Panc1 (cell line): Measurements from ENCODE around the gene FXR1. TPM values are rescaled to one million over a fixed set of nuclear protein-coding genes. Genes with fewer than 3 reads are reported as not detected.

Experiments used
- ATAC-seq: fragments of 200-7000 bp; cut with Tn5 transposase; 2 replicates; pipeline ENCODE4 v1.9.1; 2020; ENCODE audit warnings: mild to moderate bottlenecking, moderate library complexity
- BruUV-seq: library from RNA; stranded (reverse); fragments of 400-500 nt; replicated peaks from 2 replicates; lab custom pipeline; 2021; lab: Mats Ljungman, UMichigan
- CTCF ChIA-PET: fragments of 300-600 bp; sonication (Branson Sonifier 250); formaldehyde crosslinking; loops from one replicate; lab custom pipeline; 2022; ENCODE audit warnings: antibody characterized with exemption; lab: Charles Lee
- POLR2A ChIA-PET: fragments of 300-600 bp; sonication (Branson Sonifier 250); formaldehyde crosslinking; loops from one replicate; lab custom pipeline; 2022; ENCODE audit warnings: antibody characterized with exemption; lab: Charles Lee
- DNase-seq: peaks from one replicate; pipeline ENCODE4 v3.0.0-alpha.2; 2010; ENCODE audit warnings: low read depth, low spot score
- H3K27ac ChIP-seq: 2 replicates; pipeline ENCODE4 v1.5.1; 2011; ENCODE audit warnings: mild to moderate bottlenecking, low read length, inconsistent platforms
- H3K27me3 ChIP-seq: fragments of 200-500 bp; sonication (Bioruptor generic); 2 replicates; pipeline ENCODE4 v1.6.0; 2014; ENCODE audit warnings: low read length, inconsistent platforms; ENCODE audit not compliant: control insufficient read depth, insufficient read depth
- H3K36me3 ChIP-seq: fragments of 200-500 bp; sonication (Bioruptor generic); 2 replicates; pipeline ENCODE4 v1.5.1; 2014; ENCODE audit warnings: inconsistent platforms, mild to moderate bottlenecking, low read length, moderate library complexity; ENCODE audit not compliant: control insufficient read depth, insufficient read depth
- H3K4me1 ChIP-seq: 2 replicates; pipeline ENCODE4 v1.5.1; 2011; ENCODE audit warnings: inconsistent platforms, mild to moderate bottlenecking, low read length, moderate library complexity; ENCODE audit not compliant: control insufficient read depth, insufficient read depth
- H3K4me3 ChIP-seq, 2 experiments: 2 replicates each; pipeline ENCODE4 v1.5.1; 2011 to 2012; ENCODE audit warnings: low read depth in 2 of 2, low read length in 2 of 2, mild to moderate bottlenecking in 2 of 2, inconsistent platforms in 1 of 2, moderate library complexity in 1 of 2
- H3K9me3 ChIP-seq: fragments of 200-500 bp; sonication (Bioruptor generic); 2 replicates; pipeline ENCODE4 v1.5.1; 2014; ENCODE audit warnings: low read depth, mild to moderate bottlenecking, inconsistent platforms, low read length, moderate library complexity; ENCODE audit not compliant: control insufficient read depth, insufficient read depth
- POLR2AphosphoS5 ChIP-seq: IDR thresholded peaks from 2 replicates; pipeline ENCODE4 v1.6.1; 2012; ENCODE audit warnings: mild to moderate bottlenecking, low read depth, low read length, moderate library complexity
- SIN3A ChIP-seq: IDR thresholded peaks from 2 replicates; pipeline ENCODE4 v1.6.1; 2012; ENCODE audit warnings: low read depth, mild to moderate bottlenecking, low read length, moderate library complexity, borderline replicate concordance; ENCODE audit not compliant: insufficient read depth
- TCF7L2 ChIP-seq: IDR thresholded peaks from 2 replicates; pipeline ENCODE4 v1.6.1; 2011; ENCODE audit warnings: mild to moderate bottlenecking, low read depth, low read length, inconsistent platforms
- in situ Hi-C: cut with HindIII; loops from 2 replicates; pipeline ENCODE4 v1.10.0; 2016; ENCODE audit warnings: low sequenced_read_pairs, low pct_unique_long_range_greater_than_20kb
- intact Hi-C: fragments of 100-400 bp; cut with micrococcal nuclease; formaldehyde crosslinking; loops from one replicate; pipeline ENCODE4 v1.10.0; 2022; ENCODE audit not compliant: unreplicated experiment
- total RNA-seq: library from RNA; stranded (reverse); gene quantifications from one replicate; pipeline ENCODE4 v1.2.1, GENCODE V29; 2021; ENCODE audit not compliant: unreplicated experiment
- TF ChIP-seq, protein P1 (sequence below): fragments of 450-650 bp; IDR thresholded peaks from 2 replicates; pipeline ENCODE4 v1.5.1; 2017; ENCODE audit warnings: mild to moderate bottlenecking
- TF ChIP-seq, protein P2 (sequence below), 2 experiments: IDR thresholded peaks; 2 replicates each; pipeline ENCODE4 v1.6.1; 2011 to 2012; ENCODE audit warnings: low read depth in 2 of 2, control low read depth in 1 of 2, low read length in 1 of 2, mild to moderate bottlenecking in 1 of 2, moderate library complexity in 1 of 2; ENCODE audit not compliant: insufficient read depth in 1 of 2

Gene FXR1
- total RNA-seq, 1 experiment from 2014 or later = 180 TPM

DNA sequence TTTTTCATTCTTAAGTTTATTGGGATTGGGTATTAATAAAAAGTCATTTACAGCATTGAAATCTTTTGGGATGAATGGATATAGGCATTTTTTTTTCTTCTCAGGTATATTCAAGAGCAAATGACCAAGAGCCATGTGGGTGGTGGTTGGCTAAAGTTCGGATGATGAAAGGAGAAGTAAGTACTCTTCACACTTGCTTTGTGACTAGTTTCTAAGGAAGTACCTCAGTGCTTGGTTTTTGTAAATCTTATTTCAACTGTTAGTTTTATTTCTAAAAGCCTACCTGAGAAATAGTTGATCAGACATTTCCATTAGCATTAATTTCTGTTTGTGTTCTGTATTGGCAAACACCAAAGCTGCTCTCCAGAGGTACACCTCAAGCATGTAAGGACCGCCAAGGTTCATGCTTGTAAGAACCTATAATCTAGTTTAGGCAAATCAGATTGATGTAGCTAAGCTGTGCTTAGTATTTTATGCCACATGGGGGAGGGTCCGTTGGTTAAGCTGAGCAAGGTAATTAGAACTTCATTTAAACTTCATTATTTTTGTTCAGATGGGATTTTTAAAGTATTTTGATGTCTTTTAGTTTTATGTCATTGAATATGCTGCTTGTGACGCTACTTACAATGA, 35.4 kb downstream of the FXR1 start:
- BruUV-seq = no TSS peak
- ATAC-seq = no peak
- no peak for DNase-seq
- Histone ChIP-seq H3K27ac (no peak overlapping the region), H3K9me3 (no peaks in the 10 kb centered on the region), H3K4me3 (no peak overlapping the region), H3K27me3 (no peaks in the 10 kb centered on the region), H3K36me3 (peaks cover 42% of the 10 kb centered on the region), H3K4me1 (no peaks in the 10 kb centered on the region)
- TF ChIP-seq POLR2AphosphoS5 (no peak), SIN3A (no peak), TCF7L2 (no peak)
- TF ChIP-seq, protein P1, sequence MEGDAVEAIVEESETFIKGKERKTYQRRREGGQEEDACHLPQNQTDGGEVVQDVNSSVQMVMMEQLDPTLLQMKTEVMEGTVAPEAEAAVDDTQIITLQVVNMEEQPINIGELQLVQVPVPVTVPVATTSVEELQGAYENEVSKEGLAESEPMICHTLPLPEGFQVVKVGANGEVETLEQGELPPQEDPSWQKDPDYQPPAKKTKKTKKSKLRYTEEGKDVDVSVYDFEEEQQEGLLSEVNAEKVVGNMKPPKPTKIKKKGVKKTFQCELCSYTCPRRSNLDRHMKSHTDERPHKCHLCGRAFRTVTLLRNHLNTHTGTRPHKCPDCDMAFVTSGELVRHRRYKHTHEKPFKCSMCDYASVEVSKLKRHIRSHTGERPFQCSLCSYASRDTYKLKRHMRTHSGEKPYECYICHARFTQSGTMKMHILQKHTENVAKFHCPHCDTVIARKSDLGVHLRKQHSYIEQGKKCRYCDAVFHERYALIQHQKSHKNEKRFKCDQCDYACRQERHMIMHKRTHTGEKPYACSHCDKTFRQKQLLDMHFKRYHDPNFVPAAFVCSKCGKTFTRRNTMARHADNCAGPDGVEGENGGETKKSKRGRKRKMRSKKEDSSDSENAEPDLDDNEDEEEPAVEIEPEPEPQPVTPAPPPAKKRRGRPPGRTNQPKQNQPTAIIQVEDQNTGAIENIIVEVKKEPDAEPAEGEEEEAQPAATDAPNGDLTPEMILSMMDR = no peak
- TF ChIP-seq, protein P2, sequence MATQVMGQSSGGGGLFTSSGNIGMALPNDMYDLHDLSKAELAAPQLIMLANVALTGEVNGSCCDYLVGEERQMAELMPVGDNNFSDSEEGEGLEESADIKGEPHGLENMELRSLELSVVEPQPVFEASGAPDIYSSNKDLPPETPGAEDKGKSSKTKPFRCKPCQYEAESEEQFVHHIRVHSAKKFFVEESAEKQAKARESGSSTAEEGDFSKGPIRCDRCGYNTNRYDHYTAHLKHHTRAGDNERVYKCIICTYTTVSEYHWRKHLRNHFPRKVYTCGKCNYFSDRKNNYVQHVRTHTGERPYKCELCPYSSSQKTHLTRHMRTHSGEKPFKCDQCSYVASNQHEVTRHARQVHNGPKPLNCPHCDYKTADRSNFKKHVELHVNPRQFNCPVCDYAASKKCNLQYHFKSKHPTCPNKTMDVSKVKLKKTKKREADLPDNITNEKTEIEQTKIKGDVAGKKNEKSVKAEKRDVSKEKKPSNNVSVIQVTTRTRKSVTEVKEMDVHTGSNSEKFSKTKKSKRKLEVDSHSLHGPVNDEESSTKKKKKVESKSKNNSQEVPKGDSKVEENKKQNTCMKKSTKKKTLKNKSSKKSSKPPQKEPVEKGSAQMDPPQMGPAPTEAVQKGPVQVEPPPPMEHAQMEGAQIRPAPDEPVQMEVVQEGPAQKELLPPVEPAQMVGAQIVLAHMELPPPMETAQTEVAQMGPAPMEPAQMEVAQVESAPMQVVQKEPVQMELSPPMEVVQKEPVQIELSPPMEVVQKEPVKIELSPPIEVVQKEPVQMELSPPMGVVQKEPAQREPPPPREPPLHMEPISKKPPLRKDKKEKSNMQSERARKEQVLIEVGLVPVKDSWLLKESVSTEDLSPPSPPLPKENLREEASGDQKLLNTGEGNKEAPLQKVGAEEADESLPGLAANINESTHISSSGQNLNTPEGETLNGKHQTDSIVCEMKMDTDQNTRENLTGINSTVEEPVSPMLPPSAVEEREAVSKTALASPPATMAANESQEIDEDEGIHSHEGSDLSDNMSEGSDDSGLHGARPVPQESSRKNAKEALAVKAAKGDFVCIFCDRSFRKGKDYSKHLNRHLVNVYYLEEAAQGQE (IDR thresholded peaks at IDR 0.05; ENCODE audit: insufficient read depth in 1 of 2, low read depth in 2 of 2, low read length in 1 of 2) = no peak
- POLR2A ChIA-PET = no interaction called here
- in situ Hi-C loops = no loop called here
- CTCF ChIA-PET = no interaction called here
- intact Hi-C loops = no loop called here

DNA sequence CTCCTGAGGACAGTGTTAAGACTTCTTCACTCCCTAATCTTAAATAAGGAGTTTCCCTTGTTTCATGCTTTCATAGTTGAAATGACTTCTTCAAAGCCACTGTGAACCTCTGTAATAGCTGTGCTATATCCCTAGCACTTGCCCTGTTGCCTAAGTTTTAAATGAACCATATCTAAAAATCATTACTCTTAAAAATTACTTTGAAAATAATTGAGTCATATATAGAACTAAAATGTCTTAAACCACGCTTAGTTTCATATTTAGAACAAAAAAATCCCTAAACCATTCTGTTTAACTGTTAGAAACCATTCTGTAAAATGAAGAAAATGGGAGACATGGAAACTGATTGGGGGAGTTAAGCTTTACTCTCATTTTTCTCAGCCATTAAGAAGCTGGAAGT, 47.2 kb downstream of the FXR1 start:
- ChIA-PET CTCF (no interaction called here), POLR2A (no interaction called here)
- TF ChIP-seq, protein P2 (IDR thresholded peaks at IDR 0.05; ENCODE audit: insufficient read depth in 1 of 2, low read depth in 2 of 2, low read length in 1 of 2) = no peak
- TF ChIP-seq SIN3A (no peak), TCF7L2 (no peak), POLR2AphosphoS5 (no peak)
- TF ChIP-seq, protein P1 = no peak
- ATAC-seq (no peak), DNase-seq (no peak)
- H3K9me3 ChIP-seq = no peaks in the 10 kb centered on the region
- no peak overlapping the region for H3K4me3 ChIP-seq
- in situ Hi-C loops (no loop called here), intact Hi-C loops (no loop called here)
- BruUV-seq = no TSS peak
- no peaks in the 10 kb centered on the region for H3K27me3 ChIP-seq
- H3K36me3 ChIP-seq = peaks cover 67% of the 10 kb centered on the region
- no peaks in the 10 kb centered on the region for H3K4me1 ChIP-seq
- no peak overlapping the region for H3K27ac ChIP-seq
